HT-29 (cell line): ENCODE data around the gene SPINDOC. TPM values are rescaled to one million over a fixed set of nuclear protein-coding genes. Genes with fewer than 3 reads are reported as not detected.
"Not testable (repeated sequence)": the region's sequence is repeated elsewhere in the genome, so short reads cannot be mapped to it uniquely, and the experiment has no call there.

Source experiments
- DNase-seq: peaks from one replicate; pipeline ENCODE4 v3.0.0-alpha.2; 2015; ENCODE audit warnings: low spot score
- total RNA-seq: library from RNA; depleted of rRNA; stranded (reverse); fragments of >200 nt; shearing (Covaris generic); gene quantifications from 2 replicates; pipeline ENCODE4 v1.2.3, GENCODE V29; 2014

Gene SPINDOC
- total RNA-seq, 1 experiment from 2014 or later: 37.6 TPM

DNA sequence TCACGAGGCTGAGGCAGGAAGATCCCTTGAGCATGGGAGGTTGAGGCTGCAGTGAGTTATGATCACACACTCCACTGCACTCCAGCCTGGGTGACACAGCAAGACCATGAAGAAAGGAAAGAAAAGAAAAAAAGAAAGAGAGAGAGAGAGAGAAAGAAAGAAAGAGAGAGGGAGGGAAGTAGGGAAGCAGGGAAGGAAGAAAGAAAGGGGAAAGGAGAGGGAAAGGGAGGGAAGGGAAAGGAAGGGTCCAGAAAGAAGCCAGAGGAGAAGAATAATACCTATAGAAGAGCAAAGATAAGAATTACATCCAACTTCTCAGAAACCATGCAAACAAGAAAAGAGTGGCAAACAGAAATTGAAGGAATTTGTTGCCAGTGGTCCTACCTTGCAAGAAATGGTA lies 27.4 kb upstream of the SPINDOC start:
- no peak for DNase-seq

DNA sequence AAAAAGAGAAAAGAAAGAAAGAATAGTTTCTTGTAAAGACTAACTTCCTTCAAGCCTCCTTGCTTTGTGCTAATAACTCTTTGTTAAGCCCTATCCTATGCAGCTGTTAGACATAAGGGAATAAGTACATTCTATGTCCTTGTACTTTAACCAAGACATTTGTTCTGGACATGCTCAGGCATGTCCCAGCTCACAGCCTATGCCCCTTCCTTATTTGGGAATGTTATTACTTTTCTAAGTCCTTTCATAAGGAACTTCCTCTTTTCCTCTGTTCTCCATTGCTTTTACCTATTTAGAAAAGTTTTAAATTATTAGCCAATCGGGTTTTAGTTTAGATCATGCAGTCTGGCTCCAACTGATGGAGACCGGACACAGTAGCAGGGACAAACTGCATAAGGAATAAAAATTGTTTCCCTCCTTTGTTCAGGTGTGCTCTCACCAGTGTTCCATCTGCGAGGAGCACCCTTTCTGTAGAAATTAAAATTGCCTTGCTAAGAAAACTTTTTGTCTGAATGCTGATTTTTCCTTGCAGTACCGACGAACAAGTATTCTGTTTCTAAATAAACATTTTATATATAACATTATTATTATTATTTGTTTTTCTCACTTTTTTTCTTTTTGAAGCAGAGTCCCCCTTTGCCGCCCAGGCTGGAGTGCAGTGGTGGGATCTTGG lies 21.6 kb upstream of the SPINDOC start:
- DNase-seq: no peak

- no peak for DNase-seq
Observed at GRCh38 chr11:63793161-63793560, 20.1 kb upstream of the SPINDOC start.

DNA sequence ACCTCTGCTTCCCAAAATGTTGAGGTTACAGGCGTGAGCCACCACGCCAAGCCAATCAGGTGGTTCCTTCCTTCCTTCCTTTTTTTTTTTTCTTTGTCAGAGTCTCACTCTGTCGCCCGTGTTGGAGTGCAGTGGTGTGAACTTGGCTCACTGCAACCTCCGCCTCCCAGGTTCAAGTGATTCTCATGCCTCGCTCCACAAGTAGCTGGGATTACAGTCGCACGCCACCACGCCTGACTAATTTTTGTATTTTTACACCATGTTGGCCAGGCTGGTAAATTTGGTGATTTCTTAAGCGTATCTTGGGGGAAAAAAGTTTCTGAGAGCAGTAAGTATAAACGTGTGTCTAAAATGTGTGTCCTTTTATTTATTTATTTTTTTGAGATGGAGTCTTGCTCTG lies 18.2 kb upstream of the SPINDOC start:
- DNase-seq: no peak

DNA sequence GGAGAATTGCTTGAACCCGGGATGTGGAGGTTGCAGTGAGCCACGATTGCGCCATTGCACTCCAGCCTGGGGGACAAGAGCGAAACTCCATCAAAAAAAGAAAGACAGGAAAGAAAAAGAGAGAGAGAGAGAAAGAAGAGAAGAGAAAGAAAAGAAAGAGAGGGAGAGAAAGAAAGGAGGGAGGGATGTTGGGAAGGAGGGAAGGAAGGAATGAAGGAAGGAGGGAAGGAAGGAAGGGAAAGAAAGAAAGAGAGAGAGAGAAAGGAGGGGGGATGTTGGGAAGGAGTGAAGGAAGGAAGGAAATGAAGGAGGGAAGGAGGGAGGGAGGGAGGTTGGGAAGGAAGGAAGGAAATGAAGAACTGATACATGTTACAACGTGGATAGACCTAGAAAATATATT lies 12.3 kb upstream of the SPINDOC start:
- DNase-seq: no peak

DNA sequence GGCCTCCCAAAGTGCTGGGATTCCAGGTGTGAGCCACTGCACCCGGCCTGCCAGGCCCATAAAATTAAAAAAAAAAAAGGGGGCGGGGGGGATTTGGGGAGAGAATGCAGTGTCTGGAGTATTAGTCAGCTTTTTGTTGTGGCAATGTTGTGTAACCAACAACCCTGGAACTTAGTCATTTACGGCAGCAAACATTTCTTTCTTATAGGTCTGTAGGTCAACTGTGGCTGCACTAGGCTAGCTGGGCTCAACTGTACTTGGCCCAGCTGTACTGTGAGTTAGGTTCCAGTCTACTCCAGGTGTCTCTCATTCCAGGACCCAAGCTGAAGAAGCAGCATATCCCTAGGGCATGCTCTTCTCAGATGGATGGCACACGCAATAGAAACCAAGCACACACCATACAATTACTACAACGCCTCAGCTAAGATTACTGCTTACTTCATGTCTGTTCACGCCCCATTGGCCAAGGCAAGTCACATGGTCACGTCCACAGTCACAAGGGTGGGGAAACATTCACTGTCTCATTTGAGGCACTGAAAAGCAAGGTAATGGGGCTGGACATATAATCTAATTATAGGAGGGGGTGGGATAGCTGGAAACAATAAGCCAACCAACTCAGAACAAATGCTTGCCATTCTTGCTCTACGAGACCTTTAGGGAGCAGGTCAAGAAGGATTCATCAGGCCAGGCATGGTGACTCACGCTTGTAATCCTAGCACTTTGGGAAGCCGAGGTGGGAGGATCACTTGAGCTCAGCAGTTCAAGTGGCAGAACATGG lies 10.4 kb upstream of the SPINDOC start:
- DNase-seq: peak; percentile 84

DNA sequence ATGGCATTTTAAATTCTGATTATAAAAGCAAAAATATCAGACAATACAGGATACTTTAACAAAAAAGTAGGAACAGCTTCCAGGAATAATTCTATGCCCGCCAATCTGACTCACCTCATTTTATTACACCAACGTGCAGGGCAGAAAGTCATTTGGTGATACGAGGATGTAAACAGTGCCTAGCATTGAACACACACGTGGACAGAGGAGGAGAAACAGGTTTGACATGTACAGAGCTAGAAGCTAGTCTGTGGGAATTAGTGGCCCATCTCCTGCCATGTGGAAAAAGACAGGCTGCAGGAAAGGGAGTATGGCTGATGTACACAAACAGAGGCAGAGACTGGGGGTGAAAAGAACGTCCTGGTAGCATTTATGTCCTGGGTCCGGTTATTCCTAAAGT lies 9.0 kb upstream of the SPINDOC start:
- DNase-seq: peak; percentile 92

- no peak for DNase-seq
Observed at GRCh38 chr11:63805844-63806415, 7.3 kb upstream of the SPINDOC start.

DNA sequence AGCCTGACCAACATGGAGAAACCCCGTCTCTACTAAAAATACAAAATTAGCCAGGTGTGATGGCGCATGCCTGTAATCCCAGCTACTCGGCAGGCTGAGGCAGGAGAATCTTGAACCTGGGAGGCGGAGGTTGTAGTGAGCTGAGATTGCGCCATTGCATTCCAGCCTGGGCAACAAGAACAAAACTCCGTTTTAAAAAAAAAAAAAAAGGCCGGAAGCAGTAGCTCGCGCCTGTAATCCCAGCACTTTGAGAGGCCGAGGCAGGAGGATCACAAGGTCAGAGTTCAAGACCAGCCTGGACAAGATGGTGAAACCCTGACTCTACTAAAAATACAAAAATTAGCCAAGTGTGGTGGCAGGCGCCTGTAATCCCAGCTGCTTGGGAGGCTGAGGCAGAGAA lies 2.9 kb upstream of the SPINDOC start:
- DNase-seq: not testable (repeated sequence)

DNA sequence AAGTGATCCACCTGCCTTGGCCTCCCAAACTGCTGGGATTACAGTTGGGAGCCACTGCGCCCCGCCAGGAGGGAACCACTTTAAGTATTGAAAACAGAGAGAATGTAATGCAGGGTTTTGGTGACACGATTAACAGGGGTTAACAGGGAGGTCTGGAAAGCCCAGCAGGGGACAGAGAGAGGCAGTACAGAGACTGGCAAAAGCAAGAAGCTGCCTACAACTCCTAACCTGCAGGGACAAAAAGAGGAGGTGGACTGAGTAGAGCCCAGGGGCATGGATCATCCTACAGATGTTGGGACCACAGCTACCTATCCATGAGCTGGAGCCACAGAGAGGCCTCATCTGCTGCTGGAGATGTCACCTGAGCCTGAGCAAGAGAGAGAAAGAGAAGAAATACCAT lies 1.7 kb upstream of the SPINDOC start:
- DNase-seq: no peak

DNA sequence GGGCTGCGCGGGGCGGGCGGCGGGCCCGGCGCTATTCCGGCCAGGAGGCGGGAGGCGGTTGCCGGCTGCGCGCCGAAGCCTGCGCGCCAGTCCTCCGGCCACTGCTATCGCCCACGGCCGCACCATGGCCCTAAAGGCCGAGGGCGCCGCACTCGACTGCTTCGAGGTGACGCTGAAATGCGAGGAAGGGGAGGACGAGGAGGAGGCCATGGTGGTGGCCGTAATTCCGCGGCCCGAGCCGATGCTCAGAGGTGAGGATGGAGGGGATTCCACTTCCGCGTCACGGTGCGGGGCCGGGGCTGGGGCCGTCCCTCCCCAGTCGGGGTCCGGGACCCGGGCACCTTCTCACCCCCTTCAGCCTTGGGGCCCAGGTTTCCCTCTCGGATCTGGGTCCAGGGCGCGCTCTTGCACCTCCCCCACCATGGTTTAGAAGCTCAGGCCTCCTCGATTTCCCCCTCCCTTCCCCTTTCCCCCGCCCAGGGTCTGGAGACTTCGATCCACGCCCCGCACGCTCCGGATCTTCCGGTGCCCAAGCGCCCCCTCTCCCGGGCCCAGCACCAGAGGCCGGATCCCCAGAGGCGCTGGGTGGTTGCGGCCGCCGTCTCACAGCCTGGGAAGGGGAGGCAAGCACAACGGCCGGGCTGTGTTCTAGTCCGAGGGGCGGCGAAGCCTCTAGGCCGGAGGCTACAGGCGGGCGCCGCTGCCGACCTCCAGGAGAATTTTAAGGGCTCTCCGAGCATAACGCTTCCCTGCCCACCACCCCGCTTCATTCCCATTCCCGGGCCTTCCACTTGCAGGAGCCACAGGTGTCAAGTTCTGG lies 517 bp downstream of the SPINDOC start:
- peak; percentile 45 for DNase-seq

GRCh38 chr11:63814383-63814736 lies 1.1 kb downstream of the SPINDOC start:
- no peak for DNase-seq

- DNase-seq: no peak
Observed at GRCh38 chr11:63816166-63816565, 2.9 kb downstream of the SPINDOC start.

DNA sequence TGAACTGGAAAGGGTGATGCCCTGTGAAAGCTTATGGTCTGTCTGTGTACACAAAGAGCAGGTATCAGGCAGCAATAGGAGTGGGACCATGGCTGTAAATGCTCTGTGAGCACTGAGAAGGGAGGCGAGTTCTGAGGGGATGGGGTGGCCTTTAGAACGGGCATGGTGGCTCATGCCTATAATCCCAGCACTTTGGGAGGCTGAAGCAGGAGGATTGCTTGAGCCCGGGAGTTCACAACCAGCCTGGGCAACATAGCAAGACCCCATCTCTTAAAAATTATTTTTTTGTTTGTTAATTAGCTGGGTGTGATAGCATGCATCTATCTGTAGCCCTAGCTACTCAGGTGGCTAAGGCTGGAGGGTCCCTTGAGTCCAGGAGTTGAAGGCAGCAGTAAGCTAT lies 3.5 kb downstream of the SPINDOC start:
- DNase-seq: no peak

GRCh38 chr11:63817758-63818498 lies 4.7 kb downstream of the SPINDOC start:
- DNase-seq: no peak

DNA sequence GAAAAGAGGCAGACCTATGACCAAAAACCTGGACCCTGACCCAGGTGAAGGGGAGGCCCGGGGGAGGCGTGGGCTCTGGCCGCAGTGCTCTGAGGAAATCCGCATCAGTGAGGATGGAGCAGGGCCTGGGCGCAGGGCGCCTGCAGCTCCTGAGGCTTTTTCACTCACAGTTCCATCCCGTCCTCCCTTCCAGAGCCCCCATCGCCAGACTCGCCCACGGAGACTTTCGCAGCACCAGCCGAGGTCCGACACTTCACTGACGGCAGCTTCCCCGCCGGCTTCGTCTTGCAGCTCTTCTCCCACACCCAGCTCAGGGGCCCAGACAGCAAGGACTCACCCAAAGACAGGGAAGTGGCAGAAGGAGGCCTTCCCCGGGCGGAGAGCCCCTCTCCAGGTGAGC lies 5.4 kb downstream of the SPINDOC start:
- no peak for DNase-seq

GRCh38 chr11:63821411-63821810 lies 8.2 kb downstream of the SPINDOC start:
- DNase-seq: no peak

- DNase-seq: no peak
Observed at GRCh38 chr11:63826471-63827190, 13.4 kb downstream of the SPINDOC start.

GRCh38 chr11:63829823-63830489 lies 16.7 kb downstream of the SPINDOC start:
- DNase-seq: peak; percentile 71

DNA sequence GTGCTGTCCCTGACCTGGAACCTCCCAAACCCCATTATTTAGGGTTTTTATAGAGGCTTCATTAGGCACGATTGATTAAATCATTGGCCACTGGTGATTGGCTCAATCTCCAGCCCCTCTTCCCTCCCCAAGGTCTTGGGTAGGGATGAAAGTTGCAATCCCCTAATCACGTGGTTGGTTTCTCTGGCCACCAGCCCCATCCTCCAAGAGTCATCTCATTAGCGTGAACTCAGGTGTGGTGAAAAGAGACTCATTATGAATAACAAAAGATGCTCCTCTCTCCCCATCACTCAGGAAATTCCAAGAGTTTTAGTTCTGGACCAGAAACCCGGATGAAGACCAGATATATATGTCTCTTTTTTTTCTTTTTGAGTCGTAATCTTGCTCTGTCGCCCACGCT lies 18.1 kb downstream of the SPINDOC start:
- no peak for DNase-seq
